Placental pericyte (primary cell): Measurements from ENCODE around the gene HLA-DOA. TPM values are rescaled to one million over a fixed set of nuclear protein-coding genes. Genes with fewer than 3 reads are reported as not detected.

Experiments
- total RNA-seq: library from RNA; depleted of rRNA; stranded (reverse); fragments of >200 nt; gene quantifications from 2 replicates; pipeline ENCODE4 v1.2.3, GENCODE V29; 2012

The HLA-DOA gene
- total RNA-seq: not detected in 2 replicates

GRCh38 chr6:33008944-33009861 lies at the start of gene HLA-DOA:
Gene HLA-DOA, minus strand, starts transcription at chr6:33009591.

GRCh38 chr6:32968093-32968866 lies 41.1 kb downstream of the HLA-DOA start, which contains the start of gene BRD2:
Gene BRD2, plus strand, starts transcription at chr6:32968594. Its CDS starts 4,305 bp downstream, at chr6:32972899.

Other genes with a start within 250 kb of the HLA-DOA start
- not detected in 2 replicates for gene HLA-DQB2, start 246.1 kb downstream of the HLA-DOA start, total RNA-seq
- 0.14 TPM in 1 of 2 replicates, not detected in the other for gene HLA-DOB, start 192.6 kb downstream of the HLA-DOA start, total RNA-seq
- gene TAP2, start 170.9 kb downstream of the HLA-DOA start, total RNA-seq: 5.0 and 30.4 TPM in 2 replicates
- gene PSMB8, start 165.5 kb downstream of the HLA-DOA start, total RNA-seq: 47.3 and 56.8 TPM in 2 replicates
- 60.0 and 115 TPM in 2 replicates for gene TAP1, start 155.9 kb downstream of the HLA-DOA start, total RNA-seq
- 12.9 and 25.5 TPM in 2 replicates for gene PSMB9, start 155.4 kb downstream of the HLA-DOA start, total RNA-seq
- gene HLA-DMB, start 68.6 kb downstream of the HLA-DOA start, total RNA-seq: 0.14 TPM in 1 of 2 replicates, not detected in the other
- 0.14 and 1.5 TPM in 2 replicates for gene HLA-DMA, start 56.5 kb downstream of the HLA-DOA start, total RNA-seq
- 153 and 186 TPM in 2 replicates for gene BRD2, start 41.0 kb downstream of the HLA-DOA start, total RNA-seq
- gene HLA-DPA1, start 64.1 kb upstream of the HLA-DOA start, total RNA-seq: 2.4 TPM in 1 of 2 replicates, not detected in the other
- gene HLA-DPB1, start 66.4 kb upstream of the HLA-DOA start, total RNA-seq: 4.9 TPM in 1 of 2 replicates, not detected in the other
- gene COL11A2, start 182.9 kb upstream of the HLA-DOA start, total RNA-seq: 0.14 and 0.22 TPM in 2 replicates
- gene RXRB, start 191.1 kb upstream of the HLA-DOA start, total RNA-seq: 23.5 and 24.5 TPM in 2 replicates
- gene SLC39A7, start 191.3 kb upstream of the HLA-DOA start, total RNA-seq: 157 and 224 TPM in 2 replicates
- gene HSD17B8, start 195.1 kb upstream of the HLA-DOA start, total RNA-seq: 1.0 and 1.5 TPM in 2 replicates
- 20.8 and 39.2 TPM in 2 replicates for gene RING1, start 198.9 kb upstream of the HLA-DOA start, total RNA-seq